Dermis microvascular lymphatic vessel endothelial cell (primary cell): Measurements from ENCODE around the gene RMRP. TPM values are rescaled to one million over a fixed set of nuclear protein-coding genes. Genes with fewer than 3 reads are reported as not detected.
A peak's percentile ranks its signal among the peaks of the same experiment; 100 is the strongest.

Experiments used
- DNase-seq, 2 donors: peaks; one replicate each; pipeline versions ENCODE4 v3.0.0 to v3.0.0-alpha.2; 2010; ENCODE audit warnings: low read depth in 2 of 2
- total RNA-seq: library from RNA; depleted of rRNA; stranded (reverse); fragments of >200 nt; gene quantifications from 2 replicates; pipeline ENCODE4 v1.2.1, GENCODE V29; 2014

RMRP gene
- total RNA-seq, 1 donor from 2014 or later, result 272,621 TPM

DNA sequence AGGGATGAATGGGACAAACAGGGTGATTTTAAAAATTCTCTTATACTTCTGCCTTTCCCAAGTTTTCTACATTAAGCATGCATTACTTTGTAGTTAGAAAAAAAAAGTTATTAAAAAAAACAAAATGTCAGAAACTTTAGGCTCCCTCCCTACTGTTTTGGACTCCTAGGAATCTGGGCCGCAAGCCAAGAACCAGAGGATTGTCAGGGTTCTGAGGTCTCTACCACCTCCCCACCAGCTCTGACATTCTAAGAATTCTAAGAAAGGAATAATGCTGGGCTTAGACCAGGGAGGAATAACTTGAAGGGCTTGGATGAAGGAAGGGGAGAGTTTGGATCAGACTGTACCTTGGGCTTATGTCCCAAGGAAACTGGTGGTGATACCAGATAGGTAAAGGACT is 8.2 kb upstream of the RMRP start:
- no peak for DNase-seq

DNA sequence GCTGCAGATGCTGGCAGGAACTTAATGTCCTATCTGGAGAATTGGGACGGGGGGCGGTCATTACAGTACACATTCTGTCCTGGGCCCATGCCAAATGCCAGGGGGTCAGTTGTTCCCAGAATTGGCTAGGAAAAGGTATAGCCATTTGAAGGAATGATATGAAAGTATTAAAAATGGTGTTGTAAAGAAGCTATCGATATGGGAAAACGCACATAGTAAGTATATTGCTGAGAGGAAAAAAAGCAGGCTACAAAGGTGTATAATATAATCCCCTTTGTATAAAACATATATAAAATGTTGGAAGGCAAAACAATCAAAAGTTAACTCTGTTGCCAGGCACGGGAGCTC is 7.6 kb upstream of the RMRP start:
- no peak for DNase-seq

DNA sequence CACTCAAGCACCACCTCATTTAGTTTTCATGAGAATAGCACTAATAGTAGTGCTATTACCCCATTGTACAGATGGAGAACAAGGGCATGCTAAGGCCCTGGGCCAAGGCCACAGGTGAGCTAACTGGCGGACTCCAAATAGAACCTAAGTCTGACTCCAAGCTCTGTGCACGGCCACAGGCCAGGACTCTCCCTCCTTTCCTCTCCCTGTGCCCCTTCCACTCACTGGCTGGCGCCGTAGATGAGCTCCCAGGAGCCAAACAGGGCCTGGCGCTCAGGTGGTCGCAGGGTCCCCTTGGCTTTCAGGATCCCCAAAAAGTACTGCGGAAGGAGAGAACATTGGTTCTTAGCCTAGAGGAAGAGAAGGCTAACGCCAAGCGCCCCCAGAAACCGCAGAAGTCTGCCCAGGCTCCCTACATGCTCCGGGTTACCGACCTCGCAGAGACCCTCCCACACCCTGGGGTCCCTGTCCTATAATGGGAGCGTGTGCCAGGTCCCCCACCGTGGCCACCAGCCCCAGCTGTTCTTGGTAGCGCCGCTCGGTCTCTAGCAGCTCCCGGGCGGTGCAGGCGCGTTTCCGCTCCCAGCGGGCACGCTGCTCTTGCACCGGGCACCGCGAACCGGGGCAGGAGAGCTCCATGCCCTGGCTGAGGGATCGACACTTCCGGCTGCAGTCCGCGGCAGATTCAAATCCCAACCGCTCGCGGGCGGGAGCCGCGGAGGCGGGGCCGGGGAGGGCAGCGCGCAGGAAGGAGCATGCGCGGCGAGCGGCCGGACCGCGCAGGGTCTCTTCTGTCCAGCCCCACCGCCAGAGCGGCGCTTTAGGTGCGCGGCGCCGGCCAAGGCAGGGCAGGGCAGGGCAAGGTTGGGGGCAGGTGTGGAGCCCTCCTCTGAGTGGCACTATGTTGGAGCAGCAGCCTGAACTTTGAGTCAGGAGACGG is 7.0 kb upstream of the RMRP start, which contains the start of gene ARHGEF39:
Gene ARHGEF39, minus strand, starts transcription at position 665 of the 940 bp plus-strand sequence. Its CDS starts 26 bp downstream, at position 639.
- peak; percentile 28 to 81 for DNase-seq

DNA sequence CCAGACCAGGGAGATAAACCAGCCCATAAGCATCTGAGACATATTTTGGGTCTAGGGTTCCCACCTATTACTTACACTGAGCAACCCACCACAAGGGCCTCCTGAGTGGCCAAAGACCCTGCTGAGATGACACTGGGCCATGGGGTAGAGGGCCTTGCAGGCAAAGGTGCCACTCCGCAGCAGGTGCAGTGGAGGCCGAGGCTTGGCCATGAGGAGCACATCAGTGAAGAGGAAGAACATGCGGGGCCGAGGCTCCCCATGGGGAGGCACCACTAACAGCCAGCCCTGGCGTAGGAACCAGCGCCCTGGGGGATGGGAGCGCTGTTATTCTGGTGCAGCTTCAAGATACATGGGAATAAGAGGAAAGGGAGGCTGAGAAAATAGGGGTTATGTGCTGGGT is 4.6 kb upstream of the RMRP start:
- DNase-seq, result no peak

DNA sequence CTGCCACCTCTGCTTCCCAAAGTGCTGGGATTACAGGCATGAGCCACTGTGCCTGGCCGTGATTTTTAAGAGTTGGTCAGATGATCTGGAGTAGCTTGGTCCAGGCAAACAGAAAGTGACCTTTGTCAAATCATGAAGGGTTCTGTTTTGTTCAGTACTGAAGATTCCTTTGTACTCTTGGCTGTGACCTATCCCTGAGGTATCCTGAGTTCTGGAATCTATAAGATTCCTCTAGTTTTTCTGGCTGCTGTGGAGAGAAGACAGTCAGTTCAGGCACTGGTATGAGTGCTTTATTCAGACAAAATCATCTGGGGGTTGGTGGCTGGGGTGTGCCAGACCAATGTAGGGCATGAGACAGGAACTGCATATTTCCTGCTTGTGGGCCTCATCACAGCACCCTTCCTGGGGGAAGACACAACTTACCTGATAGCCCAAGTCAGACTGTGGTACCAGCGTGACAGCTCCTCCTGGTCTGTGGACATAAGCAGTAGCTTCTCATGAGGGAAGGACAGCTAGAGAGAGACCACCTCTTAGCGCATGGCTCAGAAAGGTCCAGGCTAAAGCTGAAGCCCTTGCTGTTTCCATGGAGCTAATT is 4.0 kb upstream of the RMRP start:
- no peak for DNase-seq

DNA sequence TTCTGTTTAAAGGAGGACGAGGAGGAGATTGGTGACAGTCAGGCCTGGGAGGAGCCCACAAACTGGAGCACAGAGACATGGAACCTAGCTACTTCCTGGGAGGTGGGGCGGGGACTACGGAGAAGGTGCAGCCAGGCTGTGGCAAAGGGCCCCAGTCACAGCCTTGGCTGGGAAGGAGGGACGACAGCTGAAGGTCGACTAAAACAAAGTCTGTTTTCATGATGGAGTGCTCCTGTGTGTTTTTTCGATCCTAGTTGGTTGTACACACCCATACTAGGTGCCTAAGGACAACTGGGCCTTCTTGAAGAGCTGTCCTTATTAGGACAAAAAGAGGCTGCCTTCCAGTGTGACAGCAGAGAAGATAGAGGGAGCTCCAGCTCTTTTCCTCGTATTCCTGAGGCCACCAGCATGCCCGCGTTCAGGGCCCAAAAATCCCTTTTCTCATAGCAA is 3.2 kb upstream of the RMRP start:
- peak in 1 of 2 donors; percentile 28 for DNase-seq

DNA sequence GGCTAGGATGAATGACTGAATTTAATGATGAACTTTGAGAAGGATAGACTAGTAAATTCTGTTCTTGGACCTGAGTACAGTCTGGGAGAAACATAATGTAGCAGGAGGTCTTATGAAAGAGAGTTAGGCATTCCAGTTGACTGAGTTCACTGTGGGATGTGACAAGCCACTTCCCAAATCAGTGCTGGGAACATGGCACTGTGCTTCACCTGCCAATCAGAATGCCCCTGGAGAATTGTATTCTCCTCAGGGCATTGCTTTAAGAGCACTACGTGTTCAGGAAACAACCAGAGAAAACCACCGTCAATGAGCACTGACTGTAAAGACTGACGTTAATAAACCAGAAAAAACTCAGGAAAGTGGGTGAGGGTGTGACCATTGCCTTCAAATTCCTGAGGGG is 1.5 kb upstream of the RMRP start:
- DNase-seq, result peak in 1 of 2 donors; percentile 12

DNA sequence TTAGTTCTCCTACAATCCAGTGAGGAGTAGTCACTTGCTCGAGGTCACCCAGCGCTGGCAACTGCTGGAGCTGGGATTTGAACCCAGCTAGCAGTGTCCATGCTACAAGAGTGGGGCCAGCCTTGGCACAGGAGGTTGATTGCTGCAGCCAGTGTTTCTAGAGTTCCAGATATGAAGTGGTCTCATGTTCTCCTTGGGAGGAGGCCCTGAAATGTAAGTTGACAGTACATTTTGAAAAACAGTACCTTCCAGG is 1.1 kb upstream of the RMRP start:
- DNase-seq, result peak; percentile 21 to 40

DNA sequence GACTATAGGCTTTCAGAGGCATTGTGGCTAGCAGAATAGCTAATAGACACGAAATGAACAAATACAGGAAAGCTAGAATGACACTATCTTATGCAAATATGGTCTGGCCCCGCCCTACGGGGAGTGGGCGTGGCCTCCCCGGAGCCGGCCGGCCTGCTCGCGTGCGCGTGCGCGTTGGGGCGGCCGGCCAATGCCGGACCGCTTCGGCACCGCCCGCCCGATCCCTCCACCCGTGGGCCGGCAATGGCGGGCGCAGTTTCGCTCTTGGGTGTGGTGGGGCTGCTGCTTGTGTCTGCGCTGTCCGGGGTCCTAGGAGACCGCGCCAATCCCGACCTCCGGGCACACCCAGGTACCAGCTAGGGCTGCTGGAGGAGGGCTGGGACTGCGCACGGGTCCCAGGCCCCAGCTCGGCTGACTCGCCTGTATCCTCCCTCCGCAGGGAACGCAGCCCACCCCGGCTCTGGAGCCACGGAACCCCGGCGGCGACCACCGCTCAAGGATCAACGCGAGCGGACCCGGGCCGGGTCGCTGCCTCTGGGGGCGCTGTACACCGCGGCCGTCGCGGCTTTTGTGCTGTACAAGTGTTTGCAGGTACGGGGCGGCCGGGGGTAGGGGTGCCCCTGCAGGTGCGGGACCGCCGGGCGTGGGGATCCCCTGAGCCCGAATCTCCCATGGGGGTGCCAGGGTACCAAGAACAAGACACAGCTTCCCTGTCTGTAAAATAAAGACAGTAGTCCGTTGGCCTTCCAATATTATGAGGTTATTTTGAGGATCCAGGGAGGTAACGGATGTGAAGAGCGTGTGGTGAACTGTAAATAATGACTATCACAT is 533 bp upstream of the RMRP start, which contains the start of gene CCDC107:
Gene CCDC107, plus strand, starts transcription at position 156 of the 831 bp plus-strand sequence. Its CDS starts 88 bp downstream, at position 244.
- DNase-seq, result peak; percentile 65 to 89

DNA sequence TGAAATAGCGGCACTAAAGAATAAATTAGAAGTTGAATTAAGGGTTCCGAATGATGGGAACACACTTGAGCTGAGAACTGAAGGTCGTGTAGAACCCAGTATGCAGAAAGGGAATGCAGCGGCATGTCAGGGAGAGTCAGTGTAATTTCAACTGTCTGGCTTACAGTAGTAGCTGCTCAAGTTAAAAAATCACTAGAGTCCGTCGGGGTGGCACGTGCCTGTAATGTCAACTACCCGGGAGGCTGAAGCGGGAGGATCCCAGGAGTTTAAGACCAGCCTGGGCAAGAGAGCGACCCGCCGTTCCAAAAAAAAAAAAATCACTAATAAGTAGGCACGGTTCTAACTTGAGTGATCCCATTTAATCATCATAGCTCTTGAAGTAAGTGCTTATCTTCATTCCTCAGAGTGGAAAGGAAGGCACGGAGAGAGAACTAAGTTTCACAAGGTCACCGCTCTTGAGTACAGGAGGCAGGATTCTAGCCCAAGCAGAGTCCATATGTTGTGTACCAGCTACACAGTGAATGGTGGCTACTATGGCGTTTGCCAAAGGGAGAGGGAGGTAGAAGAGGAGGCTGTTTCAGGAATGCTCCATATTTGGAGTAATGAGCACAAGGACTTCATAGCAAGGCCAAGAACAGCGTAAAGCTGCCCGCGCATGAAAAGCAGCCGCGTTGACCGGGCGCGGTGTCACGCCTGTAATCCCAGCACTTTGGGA is 831 bp downstream of the RMRP start:
- DNase-seq, result no peak

DNA sequence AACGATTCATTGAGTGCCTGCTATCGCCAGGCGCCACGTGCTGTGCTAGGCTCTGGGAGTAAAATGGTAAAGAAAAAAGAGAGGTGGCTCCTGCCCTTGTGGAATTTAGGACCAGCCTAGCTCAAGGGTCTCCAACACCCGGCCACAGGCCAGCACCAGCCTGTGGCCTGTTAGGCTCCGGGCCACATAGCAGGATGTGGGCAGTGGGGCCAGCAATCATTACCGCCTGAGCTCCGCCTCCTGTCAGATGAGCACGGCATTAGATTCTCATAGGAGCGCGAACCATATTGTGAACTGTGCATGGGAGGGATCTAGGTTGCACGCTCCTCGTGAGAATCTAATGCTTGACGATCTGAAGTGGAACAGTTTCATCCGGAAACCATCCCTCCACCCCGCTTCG is 1.5 kb downstream of the RMRP start:
- DNase-seq, result no peak

DNA sequence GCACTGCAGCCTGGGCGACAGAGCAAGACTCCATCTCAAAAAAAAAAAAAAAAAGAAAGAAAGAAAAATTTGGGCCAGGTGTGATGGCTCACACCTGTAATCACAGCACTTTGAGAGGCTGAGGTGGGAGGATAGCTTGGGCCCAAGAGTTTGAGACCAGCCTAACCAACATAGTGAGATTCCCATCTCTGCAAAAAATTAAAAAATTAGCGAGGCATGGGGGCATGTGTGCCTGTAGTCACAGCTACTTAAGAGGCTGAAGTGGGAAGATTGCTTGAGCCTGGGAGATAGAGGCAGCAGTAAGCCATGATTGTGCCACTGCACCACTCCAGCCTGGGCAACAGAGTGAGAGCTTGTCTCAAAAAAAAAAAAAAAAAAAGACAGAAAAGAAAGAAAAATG is 4.2 kb downstream of the RMRP start:
- DNase-seq, result no peak

DNA sequence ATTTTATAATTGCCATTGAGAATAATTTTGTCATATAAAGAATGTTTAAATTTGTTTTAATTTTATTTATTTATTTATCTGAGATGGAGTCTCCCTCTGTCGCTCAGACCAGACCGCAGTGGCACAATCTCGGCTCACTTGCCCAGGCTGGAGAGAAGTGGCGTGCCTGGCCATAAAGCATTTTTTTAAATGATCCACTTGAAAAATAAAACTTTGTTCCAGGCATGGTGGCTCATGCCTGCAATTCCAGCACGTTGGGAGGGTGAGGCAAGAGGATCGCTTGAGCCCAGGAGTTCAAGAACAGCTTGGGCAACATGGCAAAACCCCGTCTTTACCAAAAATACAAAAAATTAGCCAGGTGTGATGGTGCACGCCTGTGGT is 5.0 kb downstream of the RMRP start:
- no peak for DNase-seq

DNA sequence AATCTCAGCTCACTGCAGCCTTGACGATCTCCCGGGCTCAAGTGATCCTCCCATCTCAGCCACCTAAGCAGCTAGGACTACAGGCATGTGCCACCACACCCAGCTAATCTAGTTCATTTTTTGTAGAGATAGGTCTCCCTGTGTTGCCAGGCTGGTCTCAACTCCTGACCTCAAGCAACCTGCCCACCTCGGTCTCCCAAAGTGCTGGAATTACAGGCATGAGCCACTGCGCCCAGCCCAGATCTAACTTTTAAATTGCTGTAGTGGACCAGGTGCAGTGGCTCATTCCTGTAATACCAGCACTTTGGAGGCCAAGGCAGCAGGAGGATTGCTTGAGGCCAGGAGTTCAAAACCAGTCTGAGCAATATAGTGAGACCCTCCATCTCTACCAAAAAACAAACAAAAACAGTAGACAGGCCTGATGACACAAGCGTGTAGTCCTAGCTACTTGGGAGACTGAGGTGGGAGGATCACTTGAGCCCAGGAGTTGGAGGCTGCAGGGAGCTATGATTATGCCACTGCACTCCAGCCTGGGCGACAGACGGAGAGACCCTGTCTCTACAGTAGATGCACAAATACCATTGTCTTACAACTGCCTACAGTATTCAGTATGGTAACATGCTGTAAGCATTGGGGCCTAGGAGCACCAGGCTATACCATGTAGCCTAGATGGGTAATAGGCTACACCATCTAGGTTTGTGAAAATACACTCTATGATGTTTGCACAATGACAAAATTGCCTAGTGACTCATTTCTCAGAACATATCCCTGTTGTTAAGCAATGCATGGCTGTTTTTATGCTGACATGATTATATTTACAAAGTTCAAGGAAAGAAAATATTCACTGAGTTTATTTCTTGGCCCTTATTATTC is 5.6 kb downstream of the RMRP start:
- DNase-seq, result no peak

DNA sequence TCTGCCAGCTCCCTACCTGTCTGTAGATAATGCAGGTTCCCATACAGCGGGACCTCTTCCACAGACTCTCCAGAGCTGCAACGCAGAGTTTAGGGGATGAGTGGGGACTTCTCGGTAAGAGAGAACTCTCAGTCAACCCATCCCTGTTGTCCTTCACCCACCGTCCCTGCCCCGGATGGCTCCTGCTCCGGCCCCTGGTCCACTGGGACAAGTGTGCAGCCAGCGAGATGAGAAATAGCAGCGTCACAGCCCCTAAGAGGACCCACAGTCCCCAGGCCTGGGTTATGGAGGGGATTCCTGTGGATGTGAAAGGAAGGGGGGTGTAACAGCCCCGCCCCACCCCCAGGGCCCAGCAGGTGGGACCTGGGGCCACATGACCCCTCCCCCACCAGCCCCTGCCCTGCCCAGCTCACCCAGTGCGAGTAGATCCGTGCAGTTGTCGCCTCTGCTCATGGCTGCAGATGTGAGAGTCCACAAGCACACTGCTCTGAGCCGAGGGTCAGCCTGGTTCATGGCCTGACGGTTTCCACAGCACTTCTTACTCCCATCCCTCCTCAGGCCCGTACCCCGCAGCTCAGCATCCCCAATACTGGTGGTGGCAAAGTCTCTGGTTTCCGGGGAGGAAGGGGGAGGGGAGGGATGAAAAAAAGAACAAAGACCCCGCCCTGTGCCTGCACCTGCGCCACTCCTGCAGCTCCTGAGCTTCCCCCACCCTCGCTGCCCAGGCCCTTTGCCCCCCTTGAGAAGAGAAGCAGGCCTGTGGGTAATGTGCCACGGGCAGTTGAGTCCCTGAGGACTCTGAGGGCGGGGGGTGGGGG is 7.3 kb downstream of the RMRP start, which contains the start of gene SIT1:
Gene SIT1, minus strand, starts transcription at position 591 of the 818 bp plus-strand sequence. Its CDS starts 78 bp downstream, at position 513.
- DNase-seq, result no peak

DNA sequence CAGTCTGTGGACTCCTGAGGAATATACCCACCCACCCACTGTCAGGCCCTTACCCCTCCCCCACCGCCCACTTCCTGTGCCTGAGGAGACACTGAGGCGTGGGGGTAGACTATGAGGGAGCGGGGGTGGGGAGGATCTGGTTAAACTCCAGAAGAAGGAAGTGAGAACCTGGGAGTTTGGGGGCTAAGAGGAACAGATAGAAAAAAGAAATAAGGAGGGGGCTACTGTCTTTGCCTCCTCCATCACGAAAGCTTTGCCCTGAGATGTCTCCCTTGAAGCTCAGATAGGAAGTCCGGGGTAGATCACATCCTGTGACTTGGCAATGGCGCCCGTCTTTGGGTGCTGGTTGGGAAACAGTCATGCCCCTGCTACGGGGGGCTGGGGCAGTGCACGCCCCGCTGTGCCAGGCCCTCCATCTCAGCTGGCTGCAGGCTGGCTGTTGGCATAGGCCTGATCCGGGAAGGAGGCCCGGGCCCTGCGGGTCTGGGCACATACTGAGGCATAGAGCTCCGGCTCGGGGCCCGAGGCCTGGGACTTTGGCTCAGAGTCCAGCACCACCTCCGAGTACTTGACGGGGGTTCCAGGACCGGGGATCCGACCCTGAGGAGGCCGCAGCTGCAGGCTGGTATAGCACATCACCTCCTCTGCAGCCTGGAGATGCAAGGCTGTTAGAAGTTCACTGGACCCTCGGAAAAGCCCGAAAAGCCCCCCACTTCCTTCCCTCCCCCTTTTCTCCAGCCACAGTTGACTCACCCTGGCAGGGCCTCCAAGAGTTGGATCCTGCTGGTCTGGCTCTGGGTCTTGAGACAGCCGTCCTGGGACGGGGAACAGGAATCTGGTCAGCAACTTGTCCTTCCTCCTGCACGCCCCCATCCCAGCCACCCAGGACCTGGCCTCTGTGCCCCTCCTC is 8.1 kb downstream of the RMRP start:
- DNase-seq, result no peak

DNA sequence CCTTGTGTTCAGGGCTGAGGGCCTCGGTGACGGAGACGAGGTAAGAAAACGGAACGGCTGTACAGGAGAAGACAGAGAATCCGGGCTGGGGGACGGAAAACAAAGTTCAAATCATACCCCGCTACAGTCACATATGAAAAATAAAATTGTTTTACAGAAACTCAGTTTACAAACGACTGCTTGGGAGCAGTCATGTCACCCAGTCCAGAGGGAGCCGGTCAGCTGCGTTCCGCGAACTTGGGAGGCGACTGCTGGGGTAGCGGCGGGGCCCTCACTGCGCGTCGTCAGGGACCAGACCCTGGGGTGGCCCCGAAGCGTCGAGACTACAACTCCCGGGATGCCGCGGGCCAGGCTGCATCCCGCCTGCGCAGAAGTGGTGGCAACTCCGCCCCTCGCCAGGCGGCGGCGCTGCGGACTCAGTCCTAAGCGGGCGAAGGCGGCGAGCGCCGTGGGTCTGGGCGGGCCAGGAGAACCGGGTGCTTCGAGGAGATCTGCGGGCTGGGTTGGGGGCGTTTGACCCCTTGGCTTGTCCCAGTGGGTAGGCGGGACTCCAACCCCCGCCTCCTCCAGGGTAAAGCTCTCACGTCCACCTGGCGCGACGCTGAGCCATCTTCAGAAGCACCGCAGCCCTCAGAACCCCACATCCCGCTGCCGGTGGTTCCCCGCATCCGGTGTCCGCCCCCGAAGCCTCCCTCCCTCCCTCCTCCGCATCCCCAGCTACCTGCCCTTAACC is 11.1 kb downstream of the RMRP start:
- peak; percentile 59 to 86 for DNase-seq

DNA sequence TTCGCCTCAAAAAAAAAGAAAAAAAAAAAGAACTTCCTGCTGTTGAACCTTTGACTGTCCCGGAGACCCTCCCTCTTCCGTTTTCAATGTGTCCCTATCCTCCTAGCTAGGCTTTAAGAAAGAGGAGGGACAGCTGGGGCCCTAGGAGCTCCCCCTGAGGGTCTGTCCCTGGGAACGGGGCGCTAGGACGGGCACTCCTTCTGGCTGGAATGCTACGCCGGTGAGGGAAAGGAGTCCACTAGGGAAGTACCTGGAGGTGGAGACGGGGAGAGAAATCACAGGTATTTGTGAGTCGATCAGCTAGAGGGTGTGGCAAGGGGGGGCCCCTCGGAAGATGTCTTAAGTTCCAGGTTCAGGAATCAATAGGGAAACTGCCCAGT is 11.7 kb downstream of the RMRP start:
- DNase-seq, result no peak
